ENCODE data around the gene LHPP. TPM values are rescaled to one million over a fixed set of nuclear protein-coding genes. Genes with fewer than 3 reads are reported as not detected.

Gene LHPP, protein sequence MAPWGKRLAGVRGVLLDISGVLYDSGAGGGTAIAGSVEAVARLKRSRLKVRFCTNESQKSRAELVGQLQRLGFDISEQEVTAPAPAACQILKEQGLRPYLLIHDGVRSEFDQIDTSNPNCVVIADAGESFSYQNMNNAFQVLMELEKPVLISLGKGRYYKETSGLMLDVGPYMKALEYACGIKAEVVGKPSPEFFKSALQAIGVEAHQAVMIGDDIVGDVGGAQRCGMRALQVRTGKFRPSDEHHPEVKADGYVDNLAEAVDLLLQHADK
- total RNA-seq (2022), result 3.5 and 3.7 TPM in 2 replicates
- percentile 32 among the genes with signal in this experiment for Bru-seq, nascent RNA
- percentile 33 among the genes with signal in this experiment for BruChase-seq, experiment 1, labeled RNA remaining after a 6-hour chase
- BruChase-seq, experiment 2, labeled RNA remaining after a 2-hour chase, result percentile 34 among the genes with signal in this experiment
- long read RNA-seq, transcript LHPP-203 (6 exons, 840 nt), result major isoform, 5 of 7 reads
- long read RNA-seq, partial matches to known transcripts, result 0 of 7 reads
- long read RNA-seq, other reads (novel, unspliced or antisense), result 1 of 7 reads

DNA sequence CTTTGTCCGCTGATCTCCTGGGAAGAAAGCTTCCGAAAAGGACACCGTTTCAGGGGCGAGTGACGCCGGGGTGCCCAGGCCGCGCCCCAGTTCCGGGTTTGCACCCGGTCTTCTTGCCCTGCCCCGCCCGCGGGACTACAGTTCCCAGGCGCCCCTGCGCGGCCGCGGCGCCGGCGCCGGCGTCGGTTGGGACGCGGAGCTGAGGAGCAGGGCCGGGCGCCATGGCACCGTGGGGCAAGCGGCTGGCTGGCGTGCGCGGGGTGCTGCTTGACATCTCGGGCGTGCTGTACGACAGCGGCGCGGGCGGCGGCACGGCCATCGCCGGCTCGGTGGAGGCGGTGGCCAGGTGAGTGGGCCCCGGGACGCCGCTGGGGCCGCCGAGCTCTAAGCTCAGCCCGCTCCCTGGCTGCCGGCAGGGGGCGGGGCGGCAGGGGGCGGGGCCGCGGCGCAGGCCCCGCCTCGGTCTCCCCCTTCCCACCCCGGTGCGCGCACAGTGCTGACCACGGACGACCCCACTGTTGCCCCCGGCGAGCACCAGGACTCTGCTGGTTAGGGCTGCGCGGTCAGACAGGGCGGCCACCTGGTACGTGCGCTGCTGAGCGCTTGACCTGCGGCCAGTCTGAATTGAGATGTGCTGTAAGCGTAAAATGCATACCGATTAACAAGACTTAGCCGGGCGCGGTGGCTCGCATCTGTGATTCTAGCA, at the start of gene LHPP:
LHPP (plus strand) TSS at position 182 of the 706 bp plus-strand sequence; CDS start at position 222, 40 bp downstream.
- ChIA-PET CTCF (interaction anchor here (0.6 to 1.0 kb wide), 2 partner anchors 65 to 67 kb away, joined by 3 to 4 read pairs; no protein-coding TSS in a partner anchor), POLR2A (interaction anchor here (0.8 to 3.3 kb wide), 5 partner anchors 12 to 279 kb away, joined by 3 to 16 read pairs (median 3); partner anchors contain the start of gene OAT)
- H3K27me3 Mint-ChIP-seq (ENCODE audit: insufficient read depth, unreplicated experiment), result no peaks in the 10 kb centered on the region
- H3K4me3 Mint-ChIP-seq (ENCODE audit: unreplicated experiment), result peak within 1 kb of the TSS; percentile 68
- no TSS peak for BruUV-seq (replicated peaks)
- peak; percentile 81 for DNase-seq (ENCODE audit: unreplicated experiment)
- H3K36me3 Mint-ChIP-seq (ENCODE audit: insufficient read depth, unreplicated experiment), result no peaks in the 10 kb centered on the region
- peaks cover 13% of the 10 kb centered on the region for H3K4me1 Mint-ChIP-seq (ENCODE audit: insufficient read depth, unreplicated experiment)
- TF ChIP-seq, protein P1, sequence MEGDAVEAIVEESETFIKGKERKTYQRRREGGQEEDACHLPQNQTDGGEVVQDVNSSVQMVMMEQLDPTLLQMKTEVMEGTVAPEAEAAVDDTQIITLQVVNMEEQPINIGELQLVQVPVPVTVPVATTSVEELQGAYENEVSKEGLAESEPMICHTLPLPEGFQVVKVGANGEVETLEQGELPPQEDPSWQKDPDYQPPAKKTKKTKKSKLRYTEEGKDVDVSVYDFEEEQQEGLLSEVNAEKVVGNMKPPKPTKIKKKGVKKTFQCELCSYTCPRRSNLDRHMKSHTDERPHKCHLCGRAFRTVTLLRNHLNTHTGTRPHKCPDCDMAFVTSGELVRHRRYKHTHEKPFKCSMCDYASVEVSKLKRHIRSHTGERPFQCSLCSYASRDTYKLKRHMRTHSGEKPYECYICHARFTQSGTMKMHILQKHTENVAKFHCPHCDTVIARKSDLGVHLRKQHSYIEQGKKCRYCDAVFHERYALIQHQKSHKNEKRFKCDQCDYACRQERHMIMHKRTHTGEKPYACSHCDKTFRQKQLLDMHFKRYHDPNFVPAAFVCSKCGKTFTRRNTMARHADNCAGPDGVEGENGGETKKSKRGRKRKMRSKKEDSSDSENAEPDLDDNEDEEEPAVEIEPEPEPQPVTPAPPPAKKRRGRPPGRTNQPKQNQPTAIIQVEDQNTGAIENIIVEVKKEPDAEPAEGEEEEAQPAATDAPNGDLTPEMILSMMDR (IDR thresholded peaks at IDR 0.05; ENCODE audit: unreplicated experiment), result peak; percentile 44
- intact Hi-C loops (cut with micrococcal nuclease), result no loop called here
- no peaks in the 10 kb centered on the region for H3K9me3 Mint-ChIP-seq (ENCODE audit: unreplicated experiment)
- peak within 1 kb of the TSS; percentile 86 for H3K27ac Mint-ChIP-seq (ENCODE audit: low read depth, unreplicated experiment)

DNA sequence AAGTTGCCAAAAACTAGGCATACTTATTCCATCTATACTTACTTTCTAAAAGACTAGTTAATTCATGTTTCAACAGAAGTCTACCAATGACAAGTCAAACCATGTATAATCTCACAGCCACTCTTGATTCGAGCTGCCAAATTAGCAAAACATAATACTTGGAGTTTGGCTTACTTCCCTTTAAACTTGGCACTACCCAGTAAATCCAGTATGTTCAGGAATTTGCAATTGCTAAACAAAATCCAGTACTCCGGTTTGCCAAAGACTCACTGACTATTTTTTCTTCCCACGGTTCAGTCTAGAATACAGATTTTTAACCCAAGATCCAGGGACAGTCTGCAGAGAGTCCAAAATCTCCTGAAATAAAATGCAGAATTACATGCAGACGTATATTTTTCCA, 47.5 kb upstream of the LHPP start:
- DNase-seq (ENCODE audit: unreplicated experiment), result peak; percentile 45
- H3K27me3 Mint-ChIP-seq (ENCODE audit: insufficient read depth, unreplicated experiment), result no peaks in the 10 kb centered on the region
- CTCF ChIA-PET, result interaction anchor here (0.8 to 2.9 kb wide), 3 partner anchors 9 to 419 kb away, joined by 3 to 15 read pairs (median 8); no protein-coding TSS in a partner anchor
- H3K4me1 Mint-ChIP-seq (ENCODE audit: insufficient read depth, unreplicated experiment), result peaks cover 35% of the 10 kb centered on the region
- no peaks in the 10 kb centered on the region for H3K9me3 Mint-ChIP-seq (ENCODE audit: unreplicated experiment)
- peak overlapping the region; percentile 26 for H3K4me3 Mint-ChIP-seq (ENCODE audit: unreplicated experiment)
- intact Hi-C loops (cut with micrococcal nuclease), result no loop called here
- H3K27ac Mint-ChIP-seq (ENCODE audit: low read depth, unreplicated experiment), result no peak overlapping the region
- POLR2A ChIA-PET, result interaction anchor here (0.6 to 5.3 kb wide), 9 partner anchors 10 to 418 kb away, joined by 3 to 24 read pairs (median 3); partner anchors contain the start of gene CHST15
- peaks cover 42% of the 10 kb centered on the region for H3K36me3 Mint-ChIP-seq (ENCODE audit: insufficient read depth, unreplicated experiment)
- no TSS peak for BruUV-seq (replicated peaks)
- TF ChIP-seq, protein P1 (IDR thresholded peaks at IDR 0.05; ENCODE audit: unreplicated experiment), result no peak

DNA sequence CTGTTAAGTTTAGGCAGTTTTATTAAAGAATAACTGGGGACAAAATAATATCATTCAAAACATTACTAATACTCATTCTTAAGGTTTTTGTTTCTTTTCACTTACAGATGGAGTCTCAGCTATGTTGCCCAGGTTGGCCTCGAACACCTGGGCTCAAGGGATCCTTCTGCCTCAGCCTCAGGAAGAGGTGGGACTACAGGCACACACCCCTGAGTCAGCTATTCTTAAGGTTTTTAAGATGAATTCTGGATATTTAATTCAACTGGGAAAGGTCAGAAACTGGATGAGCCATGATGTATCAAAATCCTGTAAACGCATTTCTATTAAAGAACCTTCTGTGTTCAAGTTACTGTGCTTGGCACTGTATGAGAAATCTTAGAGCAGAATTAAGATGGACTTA, 46.4 kb upstream of the LHPP start:
- no peak for DNase-seq (ENCODE audit: unreplicated experiment)
- peaks cover 39% of the 10 kb centered on the region for H3K4me1 Mint-ChIP-seq (ENCODE audit: insufficient read depth, unreplicated experiment)
- ChIA-PET CTCF (interaction anchor here (0.5 to 3.3 kb wide), 3 partner anchors 11 to 419 kb away, joined by 3 to 22 read pairs (median 3); no protein-coding TSS in a partner anchor), POLR2A (interaction anchor here (0.6 to 5.3 kb wide), 6 partner anchors 11 to 876 kb away, joined by 3 to 24 read pairs (median 3); no protein-coding TSS in a partner anchor)
- intact Hi-C loops (cut with micrococcal nuclease), result no loop called here
- no peaks in the 10 kb centered on the region for H3K27me3 Mint-ChIP-seq (ENCODE audit: insufficient read depth, unreplicated experiment)
- TF ChIP-seq, protein P1 (IDR thresholded peaks at IDR 0.05; ENCODE audit: unreplicated experiment), result no peak
- H3K4me3 Mint-ChIP-seq (ENCODE audit: unreplicated experiment), result no peak overlapping the region
- H3K36me3 Mint-ChIP-seq (ENCODE audit: insufficient read depth, unreplicated experiment), result peaks cover 33% of the 10 kb centered on the region
- no TSS peak for BruUV-seq (replicated peaks)
- H3K9me3 Mint-ChIP-seq (ENCODE audit: unreplicated experiment), result no peaks in the 10 kb centered on the region
- no peak overlapping the region for H3K27ac Mint-ChIP-seq (ENCODE audit: low read depth, unreplicated experiment)
